HepG2 (cell line): ENCODE measurements around the gene KIR2DL1. TPM values are rescaled to one million over a fixed set of nuclear protein-coding genes. Genes with fewer than 3 reads are reported as not detected.

ENCODE experiments used
- ATAC-seq: fragments of 200-7000 bp; cut with Tn5 transposase; 3 replicates; pipeline ENCODE4 v1.9.1; 2020; ENCODE audit warnings: mild to moderate bottlenecking, moderate library complexity
- BruUV-seq: library from RNA; stranded (reverse); fragments of 400-500 nt; replicated peaks from 2 replicates; lab custom pipeline; 2021; lab: Mats Ljungman, UMichigan
- CTCF ChIA-PET: fragments of 300-600 bp; formaldehyde crosslinking; extraction: SDS; loops from one replicate; lab custom pipeline; 2021; ENCODE audit warnings: low total read pairs, inconsistent platforms, low intra/inter-chr PET ratio; lab: Yijun Ruan, JAX
- POLR2A ChIA-PET: fragments of 350-600 bp; sonication (Branson Sonifier 250); formaldehyde crosslinking; loops from one replicate; lab custom pipeline; 2020; ENCODE audit warnings: antibody characterized with exemption, inconsistent platforms; lab: Yijun Ruan, JAX
- DNase-seq: peaks from one replicate; pipeline ENCODE4 v3.0.0-alpha.2; 2015; ENCODE audit warnings: low spot score
- FAIRE-seq: peaks from 3 replicates; lab custom pipeline; 2011; peaks lifted over from hg19 to GRCh38; lab: Jason Lieb, UNC
- H2AFZ ChIP-seq: one replicate; pipeline ENCODE4 v1.6.1; 2011; ENCODE audit warnings: low read length, inconsistent platforms
- H3K27ac ChIP-seq: fragments of 300-600 bp; 3 replicates; pipeline ENCODE4 v1.8.0; 2011; ENCODE audit warnings: mixed run types, mild to moderate bottlenecking, mixed read lengths, low read length, inconsistent platforms; ENCODE audit not compliant: insufficient read depth; ENCODE audit errors: extremely low read length
- H3K27me3 ChIP-seq, 2 experiments: fragments of 200-600 bp in 1 of 2; 2 replicates in 1 of 2; 3 replicates in 1 of 2; pipeline versions ENCODE4 v1.6.0 to v1.8.0; 2011; ENCODE audit warnings: low read length in 2 of 2, mild to moderate bottlenecking in 2 of 2, moderate library complexity in 2 of 2, inconsistent platforms in 1 of 2; ENCODE audit not compliant: insufficient read depth in 2 of 2, control insufficient read depth in 1 of 2
- H3K36me3 ChIP-seq, 2 experiments: fragments of 200-600 bp in 1 of 2; replicated peaks in 1 of 2; 2 replicates in 1 of 2; 3 replicates in 1 of 2; pipeline versions ENCODE4 v1.5.1 to v1.8.0; 2011; ENCODE audit warnings: low read length in 2 of 2, inconsistent platforms in 1 of 2; ENCODE audit not compliant: insufficient read depth in 2 of 2, control insufficient read depth in 1 of 2
- H3K4me1 ChIP-seq: 2 replicates; pipeline ENCODE4 v1.5.1; 2012; ENCODE audit warnings: low read length, inconsistent platforms; ENCODE audit not compliant: insufficient read depth
- H3K4me2 ChIP-seq: 2 replicates; pipeline ENCODE4 v1.6.0; 2011; ENCODE audit warnings: low read depth, low read length, inconsistent platforms
- H3K4me3 ChIP-seq, 3 experiments: fragments of 200-600 bp in 1 of 3; sonication (generic), shearing (Covaris generic) in 1 of 3; replicated peaks in 1 of 3; 2 replicates each; pipeline ENCODE4 v1.5.1; 2011 to 2016; ENCODE audit warnings: low read length in 3 of 3, inconsistent platforms in 2 of 3, low read depth in 2 of 3, mild to moderate bottlenecking in 2 of 3, control low read depth in 1 of 3, mixed read lengths in 1 of 3; ENCODE audit not compliant: insufficient read depth in 1 of 3
- H3K79me2 ChIP-seq: one replicate; pipeline ENCODE4 v1.6.1; 2011; ENCODE audit warnings: low read length, inconsistent platforms; ENCODE audit not compliant: insufficient read depth
- H3K9ac ChIP-seq: 2 replicates; pipeline ENCODE4 v1.6.0; 2011; ENCODE audit warnings: mild to moderate bottlenecking, low read depth, low read length, inconsistent platforms; ENCODE audit not compliant: insufficient read depth
- H3K9me3 ChIP-seq: 2 replicates; pipeline ENCODE4 v1.5.1; 2012; ENCODE audit warnings: mild to moderate bottlenecking, low read length
- H4K20me1 ChIP-seq: 2 replicates; pipeline ENCODE4 v1.6.0; 2011; ENCODE audit warnings: inconsistent platforms, mild to moderate bottlenecking, low read length, moderate library complexity; ENCODE audit not compliant: insufficient read depth
- NFKB2 ChIP-seq: sonication (generic); formaldehyde crosslinking; IDR thresholded peaks from 2 replicates; pipeline ENCODE4 v1.4.0; 2020; ENCODE audit warnings: missing genetic modification reagents, borderline replicate concordance
- RORA ChIP-seq: sonication (generic); formaldehyde crosslinking; IDR thresholded peaks from 2 replicates; pipeline ENCODE4 v1.5.0; 2020; ENCODE audit warnings: mild to moderate bottlenecking, missing genetic modification reagents, moderate library complexity
- ZNF101 ChIP-seq: sonication (generic); formaldehyde crosslinking; IDR thresholded peaks from 2 replicates; pipeline ENCODE4 v1.4.0; 2020; ENCODE audit warnings: mild to moderate bottlenecking, low read depth, missing genetic modification reagents, borderline replicate concordance
- ZNF138 ChIP-seq: sonication (generic); formaldehyde crosslinking; IDR thresholded peaks from 2 replicates; pipeline ENCODE4 v1.5.0; 2020; ENCODE audit warnings: mild to moderate bottlenecking, low read depth, missing genetic modification reagents
- ZNF33B ChIP-seq: sonication (generic); formaldehyde crosslinking; IDR thresholded peaks from 2 replicates; pipeline ENCODE4 v1.5.1; 2020; ENCODE audit warnings: mild to moderate bottlenecking, missing genetic modification reagents
- ZNF432 ChIP-seq: sonication (generic); formaldehyde crosslinking; IDR thresholded peaks from 2 replicates; pipeline ENCODE4 v1.5.0; 2020; ENCODE audit warnings: missing genetic modification reagents, mild to moderate bottlenecking, borderline replicate concordance
- ZNF44 ChIP-seq: sonication (generic); formaldehyde crosslinking; IDR thresholded peaks from 2 replicates; pipeline ENCODE4 v1.5.1; 2020; ENCODE audit warnings: mild to moderate bottlenecking, missing genetic modification reagents
- WGBS: methylation state at CpG from one replicate; pipeline ENCODE4 v1.1.6; 2017; ENCODE audit warnings: low lambda C conversion rate; 5-methylcytosine and 5-hydroxymethylcytosine counted together
- in situ Hi-C: cut with HindIII; loops from 2 replicates; pipeline ENCODE4 v1.10.0; 2017; ENCODE audit warnings: low pct_unique_long_range_greater_than_20kb; ENCODE audit not compliant: extremely low pct_ligation_motif_present
- intact Hi-C: fragments of 100-400 bp; cut with micrococcal nuclease; formaldehyde crosslinking; loops from one replicate; pipeline ENCODE4 v1.10.0; 2022; ENCODE audit not compliant: unreplicated experiment
- polyA plus RNA-seq, 8 experiments: library from polyadenylated mRNA; depleted of rRNA in 3 of 8; stranded (reverse) in 7 of 8; unstranded in 1 of 8; fragments of >200 nt; fragmentation: Illumina TruSeq in 4 of 8; extraction: Trizol in 4 of 8; gene quantifications; 2 replicates each; pipeline versions ENCODE4 v1.2.1 to v1.2.3, GENCODE V29; 2011 to 2016; ENCODE audit warnings: low read depth in 4 of 8, missing spikeins in 1 of 8, mixed read lengths in 1 of 8; ENCODE audit not compliant: insufficient read depth in 1 of 8
- total RNA-seq, 5 experiments: library from RNA; depleted of rRNA; stranded (reverse); fragments of >200 nt; fragmentation: Illumina TruSeq; extraction: Trizol; gene quantifications; 2 replicates each; pipeline ENCODE4 v1.2.3, GENCODE V29; 2016; ENCODE audit warnings: low read depth in 1 of 5
- TF ChIP-seq, protein P1 (sequence below): sonication (generic); formaldehyde crosslinking; conservative IDR thresholded peaks from 2 replicates; pipeline ENCODE4 v1.8.0; 2022; ENCODE audit warnings: mild to moderate bottlenecking, moderate library complexity, missing genetic modification reagents

KIR2DL1 gene
- total and polyA plus RNA-seq, 2 of the 13 experiments (the other 11 are each of a cell fraction or from before 2014, with no cell fraction given): not detected

DNA sequence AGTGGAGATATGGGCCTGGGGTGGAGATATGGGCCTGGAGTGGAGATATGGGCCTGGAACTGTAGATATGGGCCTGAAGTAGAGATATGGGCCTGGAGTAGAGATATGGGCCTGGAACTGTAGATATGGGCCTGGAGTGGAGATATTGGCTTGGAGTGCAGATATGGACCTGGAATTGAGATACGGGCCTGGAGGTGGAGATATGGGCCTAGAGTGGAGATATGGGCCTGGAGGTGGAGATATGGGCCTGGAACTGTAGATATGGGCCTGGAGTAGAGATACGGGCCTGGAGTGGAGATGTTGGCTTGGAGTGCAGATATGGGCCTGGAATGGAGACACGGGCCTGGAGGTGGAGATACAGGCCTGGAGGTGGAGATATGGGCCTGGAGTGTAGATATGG, 44.9 kb upstream of the KIR2DL1 start:
- no TSS peak for BruUV-seq
- CTCF ChIA-PET: no interaction called here
- no peaks in the 10 kb centered on the region for H4K20me1 ChIP-seq

DNA sequence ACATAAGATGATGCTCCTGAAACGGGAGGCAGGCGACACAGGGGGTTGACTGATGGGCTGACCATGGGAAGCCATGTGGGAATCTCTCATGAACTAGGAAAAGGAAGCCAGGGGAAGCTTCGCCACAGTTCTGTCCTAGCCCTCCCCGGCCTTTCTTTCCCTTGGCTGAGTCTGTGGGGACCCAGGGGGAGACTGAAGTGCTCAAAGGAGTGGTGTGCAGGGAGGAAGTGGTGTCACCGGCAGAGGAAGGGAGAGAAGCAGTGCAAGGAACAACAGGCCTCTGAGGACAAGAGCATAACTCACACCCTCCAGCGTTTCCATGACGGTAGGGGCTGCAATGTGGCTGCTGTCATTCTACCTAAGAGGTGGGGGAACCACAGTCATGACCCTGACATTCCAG, 44.3 kb upstream of the KIR2DL1 start:
- POLR2A ChIA-PET: no interaction called here
- Histone ChIP-seq H3K4me3 (no peak overlapping the region), H3K9ac (no peak overlapping the region), H3K27ac (no peak overlapping the region), H3K9me3 (peaks cover 20% of the 10 kb centered on the region), H3K27me3 (no peaks in the 10 kb centered on the region; a peak in 1 of 5 replicates), H4K20me1 (no peaks in the 10 kb centered on the region), H3K4me1 (no peaks in the 10 kb centered on the region), H3K36me3 (no peaks in the 10 kb centered on the region), H2AFZ (no peak overlapping the region), H3K4me2 (no peak overlapping the region), H3K79me2 (no peaks in the 10 kb centered on the region)
- 31% methylated on average over 6 of the region's 7 CpGs for WGBS
- BruUV-seq: no TSS peak
- FAIRE-seq (no peak), ATAC-seq (no peak), DNase-seq (no peak)
- CTCF ChIA-PET: no interaction called here
- intact Hi-C loops: no loop called here
- in situ Hi-C loops: no loop called here
- TF ChIP-seq RORA (CRISPR knock-in tag): no peak
- TF ChIP-seq ZNF101 (CRISPR knock-in tag): no peak
- no peak for TF ChIP-seq ZNF432 (CRISPR knock-in tag)

More for the DNA sequence above, 44.9 kb upstream of the KIR2DL1 start:
- DNase-seq: no peak
- no peaks in the 10 kb centered on the region; a peak in 1 of 5 replicates for H3K27me3 ChIP-seq
- no peak overlapping the region for H3K27ac ChIP-seq
- ATAC-seq: no peak
- H3K9me3 ChIP-seq: peaks cover 25% of the 10 kb centered on the region
- H3K4me2 ChIP-seq: no peak overlapping the region
- no peak overlapping the region for H3K4me3 ChIP-seq
- TF ChIP-seq, protein P1, sequence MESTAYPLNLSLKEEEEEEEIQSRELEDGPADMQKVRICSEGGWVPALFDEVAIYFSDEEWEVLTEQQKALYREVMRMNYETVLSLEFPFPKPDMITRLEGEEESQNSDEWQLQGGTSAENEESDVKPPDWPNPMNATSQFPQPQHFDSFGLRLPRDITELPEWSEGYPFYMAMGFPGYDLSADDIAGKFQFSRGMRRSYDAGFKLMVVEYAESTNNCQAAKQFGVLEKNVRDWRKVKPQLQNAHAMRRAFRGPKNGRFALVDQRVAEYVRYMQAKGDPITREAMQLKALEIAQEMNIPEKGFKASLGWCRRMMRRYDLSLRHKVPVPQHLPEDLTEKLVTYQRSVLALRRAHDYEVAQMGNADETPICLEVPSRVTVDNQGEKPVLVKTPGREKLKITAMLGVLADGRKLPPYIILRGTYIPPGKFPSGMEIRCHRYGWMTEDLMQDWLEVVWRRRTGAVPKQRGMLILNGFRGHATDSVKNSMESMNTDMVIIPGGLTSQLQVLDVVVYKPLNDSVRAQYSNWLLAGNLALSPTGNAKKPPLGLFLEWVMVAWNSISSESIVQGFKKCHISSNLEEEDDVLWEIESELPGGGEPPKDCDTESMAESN (CRISPR knock-in tag): no peak
- TF ChIP-seq ZNF138 (CRISPR knock-in tag) (no peak), ZNF33B (CRISPR knock-in tag) (no peak), NFKB2 (no peak), ZNF44 (CRISPR knock-in tag) (no peak)
- in situ Hi-C loops (no loop called here), intact Hi-C loops (no loop called here)
- no peak overlapping the region for H3K9ac ChIP-seq
- no peak overlapping the region for H2AFZ ChIP-seq
- WGBS: 2% methylated on average over 3 of the region's 3 CpGs
- no peaks in the 10 kb centered on the region for H3K36me3 ChIP-seq
- POLR2A ChIA-PET: no interaction called here
- no peaks in the 10 kb centered on the region for H3K79me2 ChIP-seq
- H3K4me1 ChIP-seq: no peaks in the 10 kb centered on the region
- FAIRE-seq: no peak
